Breast epithelium (tissue), 4 donors: ENCODE results near the gene CPO. TPM values are rescaled to one million over a fixed set of nuclear protein-coding genes. Genes with fewer than 3 reads are reported as not detected.

Experiments
- DNase-seq, 2 donors: peaks; one replicate each; pipeline ENCODE4 v3.0.0-alpha.2; 2019; ENCODE audit warnings: low spot score in 2 of 2
- H3K27ac ChIP-seq, 2 donors: fragments of 200-600 bp; sonication (generic) in 1 of 2; one replicate each; pipeline ENCODE4 v1.5.1; 2016 to 2019; ENCODE audit warnings: mild to moderate bottlenecking in 1 of 2
- H3K27me3 ChIP-seq, 2 donors: fragments of 200-600 bp; sonication (generic) in 1 of 2; one replicate each; pipeline versions ENCODE4 v1.5.1 to v1.6.0; 2017 to 2019; ENCODE audit warnings: control low read depth in 1 of 2, mild to moderate bottlenecking in 1 of 2
- H3K36me3 ChIP-seq: fragments of 200-600 bp; one replicate; pipeline ENCODE4 v1.5.1; 2019
- H3K4me1 ChIP-seq, 2 donors: fragments of 200-600 bp; sonication (generic); one replicate each; pipeline ENCODE4 v1.5.1; 2016 to 2019; ENCODE audit warnings: control low read depth in 1 of 2
- H3K4me3 ChIP-seq, 3 donors: fragments of 200-600 bp; sonication (generic); 1 replicate in 2 of 3; 2 replicates in 1 of 3; pipeline ENCODE4 v1.5.1; 2016 to 2019; ENCODE audit warnings: mild to moderate bottlenecking in 3 of 3, moderate library complexity in 2 of 3
- H3K9me3 ChIP-seq, 2 donors: fragments of 200-600 bp; sonication (generic) in 1 of 2; one replicate each; pipeline ENCODE4 v1.5.1; 2016 to 2019; ENCODE audit warnings: control low read depth in 1 of 2
- POLR2A ChIP-seq: fragments of 450-650 bp; IDR thresholded peaks from one replicate; pipeline ENCODE4 v1.6.1; 2016; ENCODE audit warnings: antibody characterized with exemption, mild to moderate bottlenecking, moderate library complexity
- POLR2AphosphoS5 ChIP-seq, 3 donors: sonication (generic); formaldehyde crosslinking; IDR thresholded peaks; one replicate each; pipeline ENCODE4 v1.6.1; 2017; ENCODE audit warnings: antibody characterized with exemption in 3 of 3
- intact Hi-C: fragments of 100-400 bp; cut with DNase I; formaldehyde crosslinking; loops from one replicate; pipeline ENCODE4 v1.15.1; 2023; ENCODE audit warnings: low total_unique reads
- total RNA-seq, 3 donors: library from RNA; depleted of rRNA; stranded (reverse); fragments of >200 nt; gene quantifications; one replicate each; pipeline ENCODE4 v1.1.0, GENCODE V29; 2016
- TF ChIP-seq, protein P1 (sequence below), 3 donors: fragments of 450-650 bp; IDR thresholded peaks; one replicate each; pipeline ENCODE4 v1.5.1; 2016 to 2017; ENCODE audit warnings: antibody characterized with exemption in 3 of 3, mild to moderate bottlenecking in 3 of 3, moderate library complexity in 3 of 3

CPO gene
- total RNA-seq, 3 donors from 2014 or later = 0.66 to 1.6 (median 0.96) TPM

DNA sequence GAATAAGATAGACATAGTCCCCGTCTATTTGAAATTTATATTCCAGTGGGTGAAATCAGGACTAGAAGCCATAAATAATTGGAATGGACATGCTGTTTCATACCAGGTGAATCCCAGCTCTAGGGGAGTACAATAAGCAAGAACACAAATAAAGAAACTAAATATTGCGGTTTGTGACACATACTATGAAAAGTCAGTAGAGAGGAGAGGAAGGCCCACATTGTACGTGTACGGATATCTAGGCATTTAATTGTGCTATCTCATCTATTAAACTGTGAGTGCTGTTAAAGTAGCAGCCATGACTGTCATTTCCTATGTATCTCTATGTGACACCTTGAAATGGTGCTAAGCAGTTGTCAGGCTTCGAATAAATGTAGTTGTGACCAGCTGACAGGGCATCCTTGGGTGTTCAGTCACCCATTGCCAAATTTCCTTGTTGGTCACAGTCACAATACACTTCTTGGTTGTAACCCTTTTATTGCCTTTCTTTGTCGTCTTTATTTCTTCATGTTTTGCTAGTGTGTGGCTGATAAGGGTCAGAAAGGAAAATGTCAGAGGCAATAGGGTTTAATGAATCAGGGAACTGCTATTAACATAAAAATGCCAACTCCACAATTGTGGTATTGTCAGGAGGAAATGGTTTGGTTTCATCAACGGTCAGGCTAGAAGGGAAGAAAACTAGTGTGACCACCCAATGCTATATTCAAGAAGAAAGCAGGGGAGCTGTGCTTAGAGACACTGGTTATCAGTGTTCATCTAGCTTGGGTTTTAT is 31.5 kb downstream of the CPO start:
- Histone ChIP-seq H3K27me3 (no peaks in the 10 kb centered on the region), H3K36me3 (no peaks in the 10 kb centered on the region), H3K27ac (no peak overlapping the region), H3K4me1 (no peaks in the 10 kb centered on the region), H3K4me3 (no peak overlapping the region), H3K9me3 (no peaks in the 10 kb centered on the region)
- no peak for TF ChIP-seq POLR2AphosphoS5 (IDR thresholded peaks at IDR 0.05)
- no peak for TF ChIP-seq POLR2A
- TF ChIP-seq, protein P1, sequence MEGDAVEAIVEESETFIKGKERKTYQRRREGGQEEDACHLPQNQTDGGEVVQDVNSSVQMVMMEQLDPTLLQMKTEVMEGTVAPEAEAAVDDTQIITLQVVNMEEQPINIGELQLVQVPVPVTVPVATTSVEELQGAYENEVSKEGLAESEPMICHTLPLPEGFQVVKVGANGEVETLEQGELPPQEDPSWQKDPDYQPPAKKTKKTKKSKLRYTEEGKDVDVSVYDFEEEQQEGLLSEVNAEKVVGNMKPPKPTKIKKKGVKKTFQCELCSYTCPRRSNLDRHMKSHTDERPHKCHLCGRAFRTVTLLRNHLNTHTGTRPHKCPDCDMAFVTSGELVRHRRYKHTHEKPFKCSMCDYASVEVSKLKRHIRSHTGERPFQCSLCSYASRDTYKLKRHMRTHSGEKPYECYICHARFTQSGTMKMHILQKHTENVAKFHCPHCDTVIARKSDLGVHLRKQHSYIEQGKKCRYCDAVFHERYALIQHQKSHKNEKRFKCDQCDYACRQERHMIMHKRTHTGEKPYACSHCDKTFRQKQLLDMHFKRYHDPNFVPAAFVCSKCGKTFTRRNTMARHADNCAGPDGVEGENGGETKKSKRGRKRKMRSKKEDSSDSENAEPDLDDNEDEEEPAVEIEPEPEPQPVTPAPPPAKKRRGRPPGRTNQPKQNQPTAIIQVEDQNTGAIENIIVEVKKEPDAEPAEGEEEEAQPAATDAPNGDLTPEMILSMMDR (IDR thresholded peaks at IDR 0.05) = no peak
- no peak for DNase-seq
- intact Hi-C loops = no loop called here

DNA sequence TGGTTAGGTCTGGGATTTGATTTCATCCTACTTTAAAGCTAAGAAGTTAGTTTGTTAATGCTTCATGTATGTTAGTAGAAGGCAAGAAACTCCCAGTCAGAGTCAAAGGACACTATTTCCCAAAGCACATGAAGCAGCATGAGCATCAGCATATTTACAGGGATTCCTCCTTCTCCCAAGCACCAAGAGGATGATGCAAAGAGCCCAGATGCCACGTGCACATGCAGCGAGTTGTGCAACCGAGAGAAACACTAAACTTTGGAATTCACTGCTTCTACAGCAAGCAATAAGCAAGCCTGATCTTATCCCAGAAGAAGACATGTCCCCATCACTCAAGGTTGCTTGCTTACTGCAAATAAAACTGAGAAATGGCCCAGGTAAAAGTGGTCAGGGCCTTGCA is 32.5 kb downstream of the CPO start:
- Histone ChIP-seq H3K27ac (no peak overlapping the region), H3K9me3 (no peaks in the 10 kb centered on the region), H3K4me3 (no peak overlapping the region), H3K36me3 (no peaks in the 10 kb centered on the region), H3K4me1 (no peaks in the 10 kb centered on the region), H3K27me3 (no peaks in the 10 kb centered on the region)
- no peak for DNase-seq
- TF ChIP-seq, protein P1 (IDR thresholded peaks at IDR 0.05) = no peak
- TF ChIP-seq POLR2A = no peak
- TF ChIP-seq POLR2AphosphoS5 (IDR thresholded peaks at IDR 0.05) = peak in 2 of 3 donors; percentile 18 to 45
- intact Hi-C loops = no loop called here

DNA sequence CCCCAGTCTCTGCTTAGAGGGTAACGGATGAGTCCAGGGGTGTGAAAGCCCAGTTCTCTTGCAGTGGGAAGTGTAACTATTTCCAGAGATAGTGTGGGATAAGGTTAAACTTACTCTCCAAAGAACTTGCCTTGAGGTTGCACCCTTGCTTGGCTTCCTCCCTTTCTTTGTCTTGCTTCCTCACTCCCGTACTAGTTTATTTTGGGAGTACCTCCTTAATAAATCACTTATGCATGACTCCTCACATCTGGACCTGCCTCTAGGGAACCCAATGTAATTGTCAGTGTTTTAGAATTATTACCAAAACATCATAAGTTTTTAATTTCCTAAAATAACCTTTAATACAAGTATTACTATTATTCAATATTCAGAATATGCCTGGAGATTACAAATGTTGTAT is 35.2 kb downstream of the CPO start:
- no peak overlapping the region for H3K4me3 ChIP-seq
- TF ChIP-seq POLR2AphosphoS5 (IDR thresholded peaks at IDR 0.05) (no peak), POLR2A (no peak)
- TF ChIP-seq, protein P1 (IDR thresholded peaks at IDR 0.05) = no peak
- H3K27ac ChIP-seq = no peak overlapping the region
- H3K9me3 ChIP-seq = no peaks in the 10 kb centered on the region
- H3K27me3 ChIP-seq = no peaks in the 10 kb centered on the region
- H3K36me3 ChIP-seq = no peaks in the 10 kb centered on the region
- no peaks in the 10 kb centered on the region for H3K4me1 ChIP-seq
- DNase-seq = no peak
- intact Hi-C loops = no loop called here

DNA sequence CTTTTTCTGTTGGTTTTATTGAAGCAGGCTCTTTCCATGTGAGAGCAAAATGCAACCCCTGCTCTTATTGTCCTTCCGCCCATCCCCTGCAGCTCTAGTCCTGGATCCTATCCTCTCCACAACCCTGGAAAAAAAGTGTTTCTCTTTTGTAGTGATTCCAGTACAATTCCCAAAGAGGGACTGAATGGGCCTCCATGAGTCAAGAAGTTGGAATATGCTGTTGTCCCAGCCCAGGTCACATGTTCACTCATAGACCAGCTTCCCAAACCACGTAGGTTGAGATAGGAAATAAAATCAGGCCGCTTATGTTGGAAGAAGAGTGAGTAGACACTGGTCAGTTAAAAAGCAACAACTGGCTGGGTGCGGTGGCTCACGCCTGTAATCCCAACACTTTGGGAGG is 39.4 kb downstream of the CPO start:
- Histone ChIP-seq H3K4me1 (no peaks in the 10 kb centered on the region), H3K36me3 (no peaks in the 10 kb centered on the region), H3K9me3 (no peaks in the 10 kb centered on the region), H3K4me3 (no peak overlapping the region), H3K27ac (no peak overlapping the region), H3K27me3 (no peaks in the 10 kb centered on the region)
- no peak for DNase-seq
- TF ChIP-seq, protein P1 (IDR thresholded peaks at IDR 0.05) = no peak
- no peak for TF ChIP-seq POLR2A
- TF ChIP-seq POLR2AphosphoS5 (IDR thresholded peaks at IDR 0.05) = no peak
- intact Hi-C loops = no loop called here

DNA sequence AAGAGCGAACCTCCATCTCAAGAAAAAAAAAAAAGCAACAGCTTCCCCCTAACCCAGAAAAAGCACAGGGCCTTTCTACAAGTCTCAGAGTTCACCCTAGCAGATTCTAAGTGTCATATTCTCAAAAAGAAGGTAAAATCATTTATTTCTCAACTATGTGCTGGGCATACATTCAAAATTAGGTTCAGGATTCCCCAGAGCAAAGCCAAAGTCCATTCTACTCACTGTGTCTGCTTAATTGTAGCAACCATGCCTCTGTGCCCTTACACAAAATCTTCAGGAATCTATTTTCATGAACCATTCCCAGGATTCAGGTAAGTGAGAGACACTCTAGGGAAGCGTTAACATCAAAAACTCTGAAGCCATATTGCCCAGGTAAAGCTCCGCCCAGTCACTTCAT is 40.0 kb downstream of the CPO start:
- Histone ChIP-seq H3K27me3 (no peaks in the 10 kb centered on the region), H3K9me3 (no peaks in the 10 kb centered on the region), H3K4me3 (no peak overlapping the region), H3K4me1 (no peaks in the 10 kb centered on the region), H3K27ac (no peak overlapping the region), H3K36me3 (no peaks in the 10 kb centered on the region)
- no peak for DNase-seq
- intact Hi-C loops = no loop called here
- TF ChIP-seq, protein P1 (IDR thresholded peaks at IDR 0.05) = no peak
- TF ChIP-seq POLR2AphosphoS5 (IDR thresholded peaks at IDR 0.05) (no peak), POLR2A (no peak)
